AG04449 (cell line): Measurements from ENCODE around the gene APOE.
"Not testable (repeated sequence)": the region's sequence is repeated elsewhere in the genome, so short reads cannot be mapped to it uniquely, and the experiment has no call there.

Source experiments
- CTCF ChIA-PET: fragments of 350-600 bp; formaldehyde crosslinking; extraction: SDS; loops from one replicate; lab custom pipeline; 2021; ENCODE audit warnings: antibody characterized with exemption; lab: Yijun Ruan, JAX
- POLR2A ChIA-PET: fragments of 400-600, 350-600 bp; formaldehyde crosslinking; extraction: SDS; loops from one replicate; lab custom pipeline; 2020; ENCODE audit warnings: antibody characterized with exemption, inconsistent platforms; lab: Yijun Ruan, JAX
- DNase-seq: peaks from one replicate; pipeline ENCODE4 v3.0.0-alpha.2; 2010; ENCODE audit warnings: low read depth, low spot score
- H3K4me3 ChIP-seq: 2 replicates; pipeline ENCODE4 v1.5.1; 2011; ENCODE audit warnings: low read depth, mild to moderate bottlenecking, control low read depth, low read length
- CTCF ChIP-seq: IDR thresholded peaks from one replicate; pipeline ENCODE4 v1.5.1; 2011; ENCODE audit warnings: mild to moderate bottlenecking, moderate library complexity, low read length, control low read depth, inconsistent platforms; ENCODE audit not compliant: insufficient read depth; ENCODE audit errors: missing control alignments

The APOE gene

GRCh38 chr19:44875666-44876451 is 29.7 kb upstream of the APOE start:
- POLR2A ChIA-PET = no interaction called here
- no peak overlapping the region for H3K4me3 ChIP-seq
- CTCF ChIA-PET = interaction anchor here (0.8 to 1.0 kb wide), 2 partner anchors 88 to 92 kb away, joined by 3 read pairs; no protein-coding TSS in a partner anchor
- no peak for DNase-seq
- TF ChIP-seq CTCF = no peak

DNA sequence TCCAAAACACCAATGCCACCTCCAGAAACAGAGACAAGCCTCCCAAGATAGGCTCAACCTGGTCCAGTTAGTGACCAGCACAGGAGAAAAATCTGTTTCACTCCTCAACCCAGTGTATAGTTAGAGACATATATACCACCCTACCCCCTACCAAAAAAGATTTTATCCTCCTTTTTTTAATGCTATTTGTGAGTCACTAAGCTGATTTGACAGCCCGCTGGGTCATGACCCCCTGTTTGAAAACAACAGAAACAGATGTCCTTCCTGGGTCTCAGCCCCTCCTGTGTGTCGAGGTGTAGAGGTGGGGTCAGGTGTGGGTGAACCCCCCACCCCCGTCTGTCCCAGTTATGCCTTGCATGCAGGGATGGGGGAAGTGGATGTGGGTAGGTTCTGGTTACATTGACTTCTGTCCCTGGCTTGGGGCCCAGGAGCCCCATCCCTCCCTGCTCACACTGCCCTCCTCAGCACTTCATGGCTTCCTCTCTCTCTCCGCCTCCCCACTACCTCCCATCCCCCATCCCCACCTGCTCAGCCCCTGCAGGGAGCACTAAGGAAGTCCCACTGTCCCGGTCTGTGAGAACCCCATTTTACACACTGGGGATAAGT is 28.6 kb upstream of the APOE start:
- TF ChIP-seq CTCF = no peak
- ChIA-PET CTCF (interaction anchor here (0.8 to 1.0 kb wide), 2 partner anchors 18 to 306 kb away, joined by 3 read pairs; no protein-coding TSS in a partner anchor), POLR2A (no interaction called here)
- no peak overlapping the region for H3K4me3 ChIP-seq
- DNase-seq = no peak

DNA sequence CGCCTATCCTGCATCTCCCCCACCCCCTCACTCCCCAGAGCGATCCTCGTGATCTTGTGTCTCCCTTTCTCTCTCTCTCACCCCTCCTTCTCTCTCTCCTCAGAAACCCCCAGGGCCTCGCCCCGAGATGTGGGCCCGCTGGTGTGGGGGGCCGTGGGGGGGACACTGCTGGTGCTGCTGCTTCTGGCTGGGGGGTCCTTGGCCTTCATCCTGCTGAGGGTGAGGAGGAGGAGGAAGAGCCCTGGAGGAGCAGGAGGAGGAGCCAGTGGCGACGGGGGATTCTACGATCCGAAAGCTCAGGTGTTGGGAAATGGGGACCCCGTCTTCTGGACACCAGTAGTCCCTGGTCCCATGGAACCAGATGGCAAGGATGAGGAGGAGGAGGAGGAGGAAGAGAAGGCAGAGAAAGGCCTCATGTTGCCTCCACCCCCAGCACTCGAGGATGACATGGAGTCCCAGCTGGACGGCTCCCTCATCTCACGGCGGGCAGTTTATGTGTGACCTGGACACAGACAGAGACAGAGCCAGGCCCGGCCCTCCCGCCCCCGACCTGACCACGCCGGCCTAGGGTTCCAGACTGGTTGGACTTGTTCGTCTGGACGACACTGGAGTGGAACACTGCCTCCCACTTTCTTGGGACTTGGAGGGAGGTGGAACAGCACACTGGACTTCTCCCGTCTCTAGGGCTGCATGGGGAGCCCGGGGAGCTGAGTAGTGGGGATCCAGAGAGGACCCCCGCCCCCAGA is 27.3 kb upstream of the APOE start:
- POLR2A ChIA-PET = no interaction called here
- CTCF ChIA-PET = interaction anchor here (1.4 kb wide), 1 partner anchor 154 kb away, joined by 3 read pairs; no protein-coding TSS in a partner anchor
- TF ChIP-seq CTCF = no peak
- H3K4me3 ChIP-seq = no peak overlapping the region
- no peak for DNase-seq

GRCh38 chr19:44879309-44880065 is 26.1 kb upstream of the APOE start:
- DNase-seq = no peak
- no peak overlapping the region for H3K4me3 ChIP-seq
- ChIA-PET POLR2A (no interaction called here), CTCF (no interaction called here)
- TF ChIP-seq CTCF = no peak

GRCh38 chr19:44882063-44882462 is 23.5 kb upstream of the APOE start:
- CTCF ChIA-PET = interaction anchor here (2.8 kb wide), 1 partner anchor 159 kb away, joined by 10 read pairs; no protein-coding TSS in a partner anchor
- DNase-seq = no peak
- H3K4me3 ChIP-seq = no peak overlapping the region
- TF ChIP-seq CTCF = no peak
- POLR2A ChIA-PET = no interaction called here

- DNase-seq, H3K4me3 ChIP-seq, POLR2A ChIA-PET: not testable (repeated sequence)
- CTCF ChIA-PET = interaction anchor here (1.2 to 2.8 kb wide), 5 partner anchors 21 to 312 kb away, joined by 3 to 11 read pairs (median 8); no protein-coding TSS in a partner anchor
These were observed 22.8 kb upstream of the APOE start for GRCh38 chr19:44882619-44883397.
